Measurements from ENCODE around the gene PRKAB2.
A peak's percentile ranks its signal among the peaks of the same experiment; 100 is the strongest.
"Not testable (repeated sequence)": the region's sequence is repeated elsewhere in the genome, so short reads cannot be mapped to it uniquely, and the experiment has no call there.

The PRKAB2 gene

GRCh38 chr1:147171399-147172167 lies 687 bp downstream of the PRKAB2 start:
- no peak for DNase-seq

GRCh38 chr1:147169840-147170674 lies 2.2 kb downstream of the PRKAB2 start:
- no peak for DNase-seq

- DNase-seq: no peak
Measured at GRCh38 chr1:147169171-147169570, 3.1 kb downstream of the PRKAB2 start.

GRCh38 chr1:147168626-147169058 lies 3.6 kb downstream of the PRKAB2 start:
- DNase-seq: no peak

GRCh38 chr1:147167365-147167764 lies 4.9 kb downstream of the PRKAB2 start:
- peak; percentile 86 for DNase-seq

GRCh38 chr1:147163019-147163418 lies 9.3 kb downstream of the PRKAB2 start:
- DNase-seq: no peak

- no peak for DNase-seq
Measured at GRCh38 chr1:147162093-147162492, 10.2 kb downstream of the PRKAB2 start.

- DNase-seq: not testable (repeated sequence)
Measured at GRCh38 chr1:147157116-147157515, 15.2 kb downstream of the PRKAB2 start.

- no peak for DNase-seq
Measured at GRCh38 chr1:147156642-147157041, 15.6 kb downstream of the PRKAB2 start.

GRCh38 chr1:147152772-147153171 lies 19.5 kb downstream of the PRKAB2 start:
- no peak for DNase-seq

- no peak for DNase-seq
Measured at GRCh38 chr1:147151244-147151643, 21.0 kb downstream of the PRKAB2 start.

- no peak for DNase-seq
Measured at GRCh38 chr1:147142886-147143285, 29.4 kb downstream of the PRKAB2 start.

GRCh38 chr1:147130721-147131120 lies 41.5 kb downstream of the PRKAB2 start:
- not testable (repeated sequence) for DNase-seq

- no peak for DNase-seq
Measured at GRCh38 chr1:147129116-147129873, 43.0 kb downstream of the PRKAB2 start.

GRCh38 chr1:147124266-147124665 lies 48.0 kb downstream of the PRKAB2 start:
- no peak for DNase-seq

- no peak for DNase-seq
Measured at GRCh38 chr1:147117109-147117508, 55.2 kb downstream of the PRKAB2 start.

GRCh38 chr1:147115496-147115895 lies 56.8 kb downstream of the PRKAB2 start:
- no peak for DNase-seq

GRCh38 chr1:147115079-147115478 lies 57.2 kb downstream of the PRKAB2 start:
- not testable (repeated sequence) for DNase-seq

- DNase-seq: not testable (repeated sequence)
Measured at GRCh38 chr1:147114353-147114752, 57.9 kb downstream of the PRKAB2 start.

GRCh38 chr1:147111381-147112130 lies 60.7 kb downstream of the PRKAB2 start:
- no peak for DNase-seq

GRCh38 chr1:147110872-147111271 lies 61.4 kb downstream of the PRKAB2 start:
- DNase-seq: no peak

- no peak for DNase-seq
Measured at GRCh38 chr1:147110434-147110833, 61.8 kb downstream of the PRKAB2 start.

- no peak for DNase-seq
Measured at GRCh38 chr1:147109762-147110161, 62.5 kb downstream of the PRKAB2 start.
